Body of pancreas (tissue), 4 donors: ENCODE data around the gene MRAS. TPM values are rescaled to one million over a fixed set of nuclear protein-coding genes. Genes with fewer than 3 reads are reported as not detected.
"Not testable (repeated sequence)": the region's sequence is repeated elsewhere in the genome, so short reads cannot be mapped to it uniquely, and the experiment has no call there.

ENCODE experiments used
- ATAC-seq: fragments of 150-250 bp; one replicate; pipeline ENCODE4 v1.9.1; 2016
- DNase-seq, 4 donors: peaks; one replicate each; pipeline ENCODE4 v3.0.0-alpha.2; 2019
- H3K27ac ChIP-seq, 4 donors: fragments of 200-600 bp; sonication (generic); 1 replicate in 3 of 4; 2 replicates in 1 of 4; pipeline versions ENCODE4 v1.5.1 to v1.6.1; 2016 to 2019; ENCODE audit warnings: mild to moderate bottlenecking in 1 of 4, mixed read lengths in 1 of 4, moderate library complexity in 1 of 4
- H3K27me3 ChIP-seq, 2 donors: fragments of 200-600 bp; sonication (generic); one replicate each; pipeline ENCODE4 v1.6.0; 2016; ENCODE audit warnings: mild to moderate bottlenecking in 1 of 2
- H3K36me3 ChIP-seq, 2 donors: fragments of 200-600 bp; sonication (generic); replicated peaks in 1 of 2; 2 replicates each; pipeline ENCODE4 v1.5.1; 2016; ENCODE audit warnings: low read depth in 2 of 2; ENCODE audit not compliant: insufficient read depth in 1 of 2
- H3K4me1 ChIP-seq: fragments of 200-600 bp; sonication (generic); one replicate; pipeline ENCODE4 v1.6.0; 2016
- H3K4me3 ChIP-seq, 2 donors: fragments of 200-600 bp; sonication (generic); 1 replicate in 1 of 2; 2 replicates in 1 of 2; pipeline ENCODE4 v1.5.1; 2016 to 2019
- H3K9me3 ChIP-seq, 3 donors: fragments of 200-600 bp; sonication (generic); 1 replicate in 2 of 3; 2 replicates in 1 of 3; pipeline ENCODE4 v1.5.1; 2016
- POLR2A ChIP-seq, 3 donors: fragments of 450-650 bp; IDR thresholded peaks; one replicate each; pipeline ENCODE4 v1.6.1; 2016; ENCODE audit warnings: antibody characterized with exemption in 3 of 3, mild to moderate bottlenecking in 2 of 3
- WGBS, 2 donors: methylation state at CpG; one replicate each; pipeline ENCODE4 v1.1.5; 2017; 5-methylcytosine and 5-hydroxymethylcytosine counted together
- intact Hi-C: fragments of 100-400 bp; cut with DNase I; formaldehyde crosslinking; loops from one replicate; pipeline ENCODE4 v1.15.1; 2023
- total RNA-seq, 2 donors: library from RNA; depleted of rRNA; stranded (reverse); fragments of >200 nt; gene quantifications; one replicate each; pipeline ENCODE4 v1.1.0, GENCODE V29; 2016
- TF ChIP-seq, protein P1 (sequence below), 7 experiments: fragments of 450-650 bp in 4 of 7; fragments of 200-600 bp in 3 of 7; sonication (generic) in 3 of 7; IDR thresholded peaks; one replicate each; pipeline ENCODE4 v1.5.1; 2016 to 2019; ENCODE audit warnings: antibody characterized with exemption in 7 of 7

The MRAS gene
- total RNA-seq, 2 donors from 2014 or later: 9.9 to 20.1 TPM

DNA sequence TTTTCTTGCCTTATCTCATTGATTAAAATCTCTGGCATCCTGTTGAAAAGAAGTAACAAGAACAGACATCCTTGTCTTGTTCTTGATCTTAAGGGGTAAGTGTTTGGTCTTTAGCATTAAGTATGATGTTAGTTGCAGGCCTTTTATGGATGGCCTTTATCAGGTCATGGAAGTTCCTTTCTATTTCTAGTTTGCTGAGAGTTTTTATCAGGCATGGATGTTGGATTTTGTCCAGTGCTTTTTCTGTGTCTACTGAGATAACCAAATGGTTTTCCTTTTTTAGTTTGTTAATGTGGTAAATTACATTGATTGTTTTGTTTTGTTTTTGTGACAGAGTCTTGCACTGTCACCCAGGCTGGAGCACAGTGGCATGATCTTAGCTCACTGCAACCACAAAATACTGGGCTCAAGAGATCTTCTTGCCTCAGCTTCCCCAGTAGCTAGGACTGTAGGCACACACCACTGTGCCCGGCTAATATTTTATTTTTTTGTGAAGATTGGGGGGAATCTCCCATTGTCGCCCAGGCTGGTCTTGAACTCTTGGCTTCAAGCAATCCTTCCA is 26.3 kb downstream of the MRAS start:
- TF ChIP-seq POLR2A (IDR thresholded peaks at IDR 0.05): no peak
- TF ChIP-seq, protein P1, sequence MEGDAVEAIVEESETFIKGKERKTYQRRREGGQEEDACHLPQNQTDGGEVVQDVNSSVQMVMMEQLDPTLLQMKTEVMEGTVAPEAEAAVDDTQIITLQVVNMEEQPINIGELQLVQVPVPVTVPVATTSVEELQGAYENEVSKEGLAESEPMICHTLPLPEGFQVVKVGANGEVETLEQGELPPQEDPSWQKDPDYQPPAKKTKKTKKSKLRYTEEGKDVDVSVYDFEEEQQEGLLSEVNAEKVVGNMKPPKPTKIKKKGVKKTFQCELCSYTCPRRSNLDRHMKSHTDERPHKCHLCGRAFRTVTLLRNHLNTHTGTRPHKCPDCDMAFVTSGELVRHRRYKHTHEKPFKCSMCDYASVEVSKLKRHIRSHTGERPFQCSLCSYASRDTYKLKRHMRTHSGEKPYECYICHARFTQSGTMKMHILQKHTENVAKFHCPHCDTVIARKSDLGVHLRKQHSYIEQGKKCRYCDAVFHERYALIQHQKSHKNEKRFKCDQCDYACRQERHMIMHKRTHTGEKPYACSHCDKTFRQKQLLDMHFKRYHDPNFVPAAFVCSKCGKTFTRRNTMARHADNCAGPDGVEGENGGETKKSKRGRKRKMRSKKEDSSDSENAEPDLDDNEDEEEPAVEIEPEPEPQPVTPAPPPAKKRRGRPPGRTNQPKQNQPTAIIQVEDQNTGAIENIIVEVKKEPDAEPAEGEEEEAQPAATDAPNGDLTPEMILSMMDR (IDR thresholded peaks at IDR 0.05): no peak
- H3K4me3 ChIP-seq: no peak overlapping the region
- WGBS, 2 donors: 70 to 98% methylated on average over 2 of the region's 2 CpGs
- no peaks in the 10 kb centered on the region for H3K4me1 ChIP-seq
- no peaks in the 10 kb centered on the region for H3K9me3 ChIP-seq
- ATAC-seq (no peak), DNase-seq (no peak)
- H3K27me3 ChIP-seq: no peaks in the 10 kb centered on the region
- no peaks in the 10 kb centered on the region for H3K36me3 ChIP-seq
- intact Hi-C loops: no loop called here
- no peak overlapping the region for H3K27ac ChIP-seq

DNA sequence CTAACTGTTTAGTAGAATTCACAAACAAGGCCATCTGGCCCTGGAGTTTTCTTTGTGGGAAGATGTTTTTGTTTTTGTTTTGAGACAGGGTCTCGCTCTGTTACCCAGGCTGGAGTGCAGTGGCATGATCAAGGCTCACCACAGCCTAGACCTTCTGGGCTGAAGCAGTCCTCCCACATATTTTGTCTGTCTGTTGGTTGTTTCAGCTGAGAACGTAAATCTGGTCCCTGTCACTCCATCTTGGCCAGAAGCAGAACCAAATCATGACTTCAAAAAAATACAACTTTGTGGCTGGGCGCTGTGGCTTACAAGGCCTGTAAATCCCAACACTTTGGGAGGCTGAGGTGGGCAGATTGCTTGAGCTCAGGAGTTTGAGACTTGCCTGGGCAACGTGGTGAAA is 27.1 kb downstream of the MRAS start:
- ATAC-seq (no peak), DNase-seq (no peak)

GRCh38 chr3:138376663-138377062 is 28.3 kb downstream of the MRAS start:
- TF ChIP-seq, protein P1 (IDR thresholded peaks at IDR 0.05): no peak
- TF ChIP-seq POLR2A (IDR thresholded peaks at IDR 0.05): no peak
- no peaks in the 10 kb centered on the region for H3K9me3 ChIP-seq
- no peaks in the 10 kb centered on the region for H3K36me3 ChIP-seq
- no peaks in the 10 kb centered on the region for H3K27me3 ChIP-seq
- WGBS, 2 donors: 69 to 70% methylated on average over 2 of the region's 2 CpGs
- intact Hi-C loops: no loop called here
- no peak overlapping the region for H3K4me3 ChIP-seq
- no peak for ATAC-seq
- no peak overlapping the region for H3K27ac ChIP-seq
- peaks cover 5% of the 10 kb centered on the region for H3K4me1 ChIP-seq
- DNase-seq: no peak

More for the DNA sequence above, 27.1 kb downstream of the MRAS start:
- no peak for TF ChIP-seq POLR2A (IDR thresholded peaks at IDR 0.05)
- TF ChIP-seq, protein P1 (IDR thresholded peaks at IDR 0.05): no peak
- Histone ChIP-seq H3K4me1 (no peaks in the 10 kb centered on the region), H3K27ac (no peak overlapping the region), H3K4me3 (no peak overlapping the region), H3K9me3 (no peaks in the 10 kb centered on the region), H3K36me3 (no peaks in the 10 kb centered on the region), H3K27me3 (no peaks in the 10 kb centered on the region)
- intact Hi-C loops: no loop called here
- WGBS, 2 donors: 86 to 87% methylated on average over 4 of the region's 4 CpGs

DNA sequence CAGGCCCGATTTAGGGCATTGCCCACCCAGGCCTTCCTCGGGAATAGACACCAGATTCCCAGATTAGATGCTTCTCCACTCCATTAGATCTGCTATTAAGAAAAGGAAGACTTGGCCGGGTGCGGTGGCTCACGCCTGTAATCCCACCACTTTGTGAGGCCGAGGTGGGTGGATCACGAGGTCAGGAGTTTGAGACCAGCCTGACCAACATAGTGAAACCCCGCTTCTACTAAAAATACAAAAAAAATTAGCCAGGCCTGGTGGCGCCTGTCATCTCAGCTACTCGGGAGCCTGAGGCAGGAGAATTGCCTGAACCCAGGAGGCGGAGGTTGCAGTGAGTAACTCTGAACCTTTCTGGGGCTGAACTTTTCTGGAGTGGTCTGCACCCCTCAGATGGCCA is 28.8 kb downstream of the MRAS start:
- DNase-seq, ATAC-seq, H3K27ac ChIP-seq, H3K4me3 ChIP-seq, intact Hi-C loops, H3K9me3 ChIP-seq, H3K27me3 ChIP-seq, H3K36me3 ChIP-seq: not testable (repeated sequence)
- H3K4me1 ChIP-seq: peaks cover 11% of the 10 kb centered on the region
- WGBS, 2 donors: 89 to 93% methylated on average over 11 of the region's 11 CpGs

- H3K36me3 ChIP-seq: no peaks in the 10 kb centered on the region
- H3K9me3 ChIP-seq: no peaks in the 10 kb centered on the region
- ATAC-seq (no peak), DNase-seq (no peak)
- intact Hi-C loops: no loop called here
- TF ChIP-seq POLR2A (IDR thresholded peaks at IDR 0.05): no peak
- TF ChIP-seq, protein P1 (IDR thresholded peaks at IDR 0.05): no peak
- H3K27ac ChIP-seq: no peak overlapping the region
- WGBS, 2 donors: 89 to 98% methylated on average over 5 of the region's 5 CpGs
- H3K4me3 ChIP-seq: no peak overlapping the region
- no peaks in the 10 kb centered on the region for H3K27me3 ChIP-seq
- H3K4me1 ChIP-seq: peaks cover 14% of the 10 kb centered on the region
Measured at GRCh38 chr3:138377804-138378203, 29.4 kb downstream of the MRAS start.
